HepG2 (cell line): Measurements from ENCODE around the gene GBP2. TPM values are rescaled to one million over a fixed set of nuclear protein-coding genes. Genes with fewer than 3 reads are reported as not detected.

Experiments
- ATAC-seq: fragments of 200-7000 bp; cut with Tn5 transposase; 3 replicates; pipeline ENCODE4 v1.9.1; 2020; ENCODE audit warnings: mild to moderate bottlenecking, moderate library complexity
- BruUV-seq: library from RNA; stranded (reverse); fragments of 400-500 nt; replicated peaks from 2 replicates; lab custom pipeline; 2021; lab: Mats Ljungman, UMichigan
- CTCF ChIA-PET: fragments of 300-600 bp; formaldehyde crosslinking; extraction: SDS; loops from one replicate; lab custom pipeline; 2021; ENCODE audit warnings: low total read pairs, inconsistent platforms, low intra/inter-chr PET ratio; lab: Yijun Ruan, JAX
- POLR2A ChIA-PET: fragments of 350-600 bp; sonication (Branson Sonifier 250); formaldehyde crosslinking; loops from one replicate; lab custom pipeline; 2020; ENCODE audit warnings: antibody characterized with exemption, inconsistent platforms; lab: Yijun Ruan, JAX
- DNase-seq: peaks from one replicate; pipeline ENCODE4 v3.0.0-alpha.2; 2015; ENCODE audit warnings: low spot score
- FAIRE-seq: peaks from 3 replicates; lab custom pipeline; 2011; peaks lifted over from hg19 to GRCh38; lab: Jason Lieb, UNC
- H2AFZ ChIP-seq: one replicate; pipeline ENCODE4 v1.6.1; 2011; ENCODE audit warnings: low read length, inconsistent platforms
- H3K27ac ChIP-seq: fragments of 300-600 bp; 3 replicates; pipeline ENCODE4 v1.8.0; 2011; ENCODE audit warnings: mixed run types, mild to moderate bottlenecking, mixed read lengths, low read length, inconsistent platforms; ENCODE audit not compliant: insufficient read depth; ENCODE audit errors: extremely low read length
- H3K27me3 ChIP-seq, 2 experiments: fragments of 200-600 bp in 1 of 2; 2 replicates in 1 of 2; 3 replicates in 1 of 2; pipeline versions ENCODE4 v1.6.0 to v1.8.0; 2011; ENCODE audit warnings: low read length in 2 of 2, mild to moderate bottlenecking in 2 of 2, moderate library complexity in 2 of 2, inconsistent platforms in 1 of 2; ENCODE audit not compliant: insufficient read depth in 2 of 2, control insufficient read depth in 1 of 2
- H3K36me3 ChIP-seq, 2 experiments: fragments of 200-600 bp in 1 of 2; replicated peaks in 1 of 2; 2 replicates in 1 of 2; 3 replicates in 1 of 2; pipeline versions ENCODE4 v1.5.1 to v1.8.0; 2011; ENCODE audit warnings: low read length in 2 of 2, inconsistent platforms in 1 of 2; ENCODE audit not compliant: insufficient read depth in 2 of 2, control insufficient read depth in 1 of 2
- H3K4me1 ChIP-seq: 2 replicates; pipeline ENCODE4 v1.5.1; 2012; ENCODE audit warnings: low read length, inconsistent platforms; ENCODE audit not compliant: insufficient read depth
- H3K4me2 ChIP-seq: 2 replicates; pipeline ENCODE4 v1.6.0; 2011; ENCODE audit warnings: low read depth, low read length, inconsistent platforms
- H3K4me3 ChIP-seq, 3 experiments: fragments of 200-600 bp in 1 of 3; sonication (generic), shearing (Covaris generic) in 1 of 3; replicated peaks in 1 of 3; 2 replicates each; pipeline ENCODE4 v1.5.1; 2011 to 2016; ENCODE audit warnings: low read length in 3 of 3, inconsistent platforms in 2 of 3, low read depth in 2 of 3, mild to moderate bottlenecking in 2 of 3, control low read depth in 1 of 3, mixed read lengths in 1 of 3; ENCODE audit not compliant: insufficient read depth in 1 of 3
- H3K79me2 ChIP-seq: one replicate; pipeline ENCODE4 v1.6.1; 2011; ENCODE audit warnings: low read length, inconsistent platforms; ENCODE audit not compliant: insufficient read depth
- H3K9ac ChIP-seq: 2 replicates; pipeline ENCODE4 v1.6.0; 2011; ENCODE audit warnings: mild to moderate bottlenecking, low read depth, low read length, inconsistent platforms; ENCODE audit not compliant: insufficient read depth
- H3K9me3 ChIP-seq: 2 replicates; pipeline ENCODE4 v1.5.1; 2012; ENCODE audit warnings: mild to moderate bottlenecking, low read length
- H4K20me1 ChIP-seq: 2 replicates; pipeline ENCODE4 v1.6.0; 2011; ENCODE audit warnings: inconsistent platforms, mild to moderate bottlenecking, low read length, moderate library complexity; ENCODE audit not compliant: insufficient read depth
- HNRNPLL ChIP-seq: fragments of 200-400 bp; formaldehyde crosslinking; IDR thresholded peaks from 2 replicates; pipeline ENCODE4 v1.6.1; 2017; ENCODE audit warnings: mild to moderate bottlenecking, low read depth, low read length; ENCODE audit not compliant: poor library complexity, severe bottlenecking
- NKX3-1 ChIP-seq: sonication (generic); formaldehyde crosslinking; IDR thresholded peaks from 2 replicates; pipeline ENCODE4 v1.5.0; 2020; ENCODE audit warnings: missing genetic modification reagents
- TRIM24 ChIP-seq: sonication (generic); formaldehyde crosslinking; IDR thresholded peaks from 2 replicates; pipeline ENCODE4 v1.8.0; 2022; ENCODE audit warnings: mild to moderate bottlenecking, missing genetic modification reagents
- ZKSCAN8 ChIP-seq: IDR thresholded peaks from 2 replicates; pipeline ENCODE4 v1.6.1; 2016; ENCODE audit warnings: borderline replicate concordance, missing genetic modification reagents, missing compliant biosample characterization
- ZNF350 ChIP-seq: sonication (generic); formaldehyde crosslinking; IDR thresholded peaks from 2 replicates; pipeline ENCODE4 v1.4.0; 2020; ENCODE audit warnings: mild to moderate bottlenecking, low read depth, missing genetic modification reagents, borderline replicate concordance
- ZNF563 ChIP-seq: sonication (generic); formaldehyde crosslinking; IDR thresholded peaks from 2 replicates; pipeline ENCODE4 v1.8.0; 2022; ENCODE audit warnings: mild to moderate bottlenecking, moderate library complexity, missing genetic modification reagents
- ZXDC ChIP-seq: sonication (generic); formaldehyde crosslinking; IDR thresholded peaks from 2 replicates; pipeline ENCODE4 v1.5.0; 2020; ENCODE audit warnings: mild to moderate bottlenecking, missing genetic modification reagents
- WGBS: methylation state at CpG from one replicate; pipeline ENCODE4 v1.1.6; 2017; ENCODE audit warnings: low lambda C conversion rate; 5-methylcytosine and 5-hydroxymethylcytosine counted together
- in situ Hi-C: cut with HindIII; loops from 2 replicates; pipeline ENCODE4 v1.10.0; 2017; ENCODE audit warnings: low pct_unique_long_range_greater_than_20kb; ENCODE audit not compliant: extremely low pct_ligation_motif_present
- intact Hi-C: fragments of 100-400 bp; cut with micrococcal nuclease; formaldehyde crosslinking; loops from one replicate; pipeline ENCODE4 v1.10.0; 2022; ENCODE audit not compliant: unreplicated experiment
- polyA plus RNA-seq, 8 experiments: library from polyadenylated mRNA; depleted of rRNA in 3 of 8; stranded (reverse) in 7 of 8; unstranded in 1 of 8; fragments of >200 nt; fragmentation: Illumina TruSeq in 4 of 8; extraction: Trizol in 4 of 8; gene quantifications; 2 replicates each; pipeline versions ENCODE4 v1.2.1 to v1.2.3, GENCODE V29; 2011 to 2016; ENCODE audit warnings: low read depth in 4 of 8, missing spikeins in 1 of 8, mixed read lengths in 1 of 8; ENCODE audit not compliant: insufficient read depth in 1 of 8
- total RNA-seq, 5 experiments: library from RNA; depleted of rRNA; stranded (reverse); fragments of >200 nt; fragmentation: Illumina TruSeq; extraction: Trizol; gene quantifications; 2 replicates each; pipeline ENCODE4 v1.2.3, GENCODE V29; 2016; ENCODE audit warnings: low read depth in 1 of 5
- TF ChIP-seq, protein P1 (sequence below): sonication (generic); formaldehyde crosslinking; IDR thresholded peaks from 2 replicates; pipeline ENCODE4 v1.4.0; 2020; ENCODE audit warnings: mild to moderate bottlenecking, missing genetic modification reagents

The GBP2 gene
- total and polyA plus RNA-seq, 2 of the 13 experiments (the other 11 are each of a cell fraction or from before 2014, with no cell fraction given) = 5.1 to 6.2 TPM

GRCh38 chr1:89114662-89115061 lies 11.3 kb downstream of the GBP2 start:
- Histone ChIP-seq H3K9me3 (no peaks in the 10 kb centered on the region), H2AFZ (no peak overlapping the region), H3K36me3 (no peaks in the 10 kb centered on the region), H4K20me1 (no peaks in the 10 kb centered on the region), H3K27ac (no peak overlapping the region), H3K79me2 (no peaks in the 10 kb centered on the region), H3K4me1 (no peaks in the 10 kb centered on the region), H3K27me3 (no peaks in the 10 kb centered on the region), H3K4me3 (no peak overlapping the region), H3K4me2 (no peak overlapping the region), H3K9ac (no peak overlapping the region)
- DNase-seq (no peak), ATAC-seq (no peak), FAIRE-seq (no peak)
- ChIA-PET POLR2A (no interaction called here), CTCF (no interaction called here)
- TF ChIP-seq ZNF350 (CRISPR knock-in tag) = no peak
- TF ChIP-seq, protein P1, sequence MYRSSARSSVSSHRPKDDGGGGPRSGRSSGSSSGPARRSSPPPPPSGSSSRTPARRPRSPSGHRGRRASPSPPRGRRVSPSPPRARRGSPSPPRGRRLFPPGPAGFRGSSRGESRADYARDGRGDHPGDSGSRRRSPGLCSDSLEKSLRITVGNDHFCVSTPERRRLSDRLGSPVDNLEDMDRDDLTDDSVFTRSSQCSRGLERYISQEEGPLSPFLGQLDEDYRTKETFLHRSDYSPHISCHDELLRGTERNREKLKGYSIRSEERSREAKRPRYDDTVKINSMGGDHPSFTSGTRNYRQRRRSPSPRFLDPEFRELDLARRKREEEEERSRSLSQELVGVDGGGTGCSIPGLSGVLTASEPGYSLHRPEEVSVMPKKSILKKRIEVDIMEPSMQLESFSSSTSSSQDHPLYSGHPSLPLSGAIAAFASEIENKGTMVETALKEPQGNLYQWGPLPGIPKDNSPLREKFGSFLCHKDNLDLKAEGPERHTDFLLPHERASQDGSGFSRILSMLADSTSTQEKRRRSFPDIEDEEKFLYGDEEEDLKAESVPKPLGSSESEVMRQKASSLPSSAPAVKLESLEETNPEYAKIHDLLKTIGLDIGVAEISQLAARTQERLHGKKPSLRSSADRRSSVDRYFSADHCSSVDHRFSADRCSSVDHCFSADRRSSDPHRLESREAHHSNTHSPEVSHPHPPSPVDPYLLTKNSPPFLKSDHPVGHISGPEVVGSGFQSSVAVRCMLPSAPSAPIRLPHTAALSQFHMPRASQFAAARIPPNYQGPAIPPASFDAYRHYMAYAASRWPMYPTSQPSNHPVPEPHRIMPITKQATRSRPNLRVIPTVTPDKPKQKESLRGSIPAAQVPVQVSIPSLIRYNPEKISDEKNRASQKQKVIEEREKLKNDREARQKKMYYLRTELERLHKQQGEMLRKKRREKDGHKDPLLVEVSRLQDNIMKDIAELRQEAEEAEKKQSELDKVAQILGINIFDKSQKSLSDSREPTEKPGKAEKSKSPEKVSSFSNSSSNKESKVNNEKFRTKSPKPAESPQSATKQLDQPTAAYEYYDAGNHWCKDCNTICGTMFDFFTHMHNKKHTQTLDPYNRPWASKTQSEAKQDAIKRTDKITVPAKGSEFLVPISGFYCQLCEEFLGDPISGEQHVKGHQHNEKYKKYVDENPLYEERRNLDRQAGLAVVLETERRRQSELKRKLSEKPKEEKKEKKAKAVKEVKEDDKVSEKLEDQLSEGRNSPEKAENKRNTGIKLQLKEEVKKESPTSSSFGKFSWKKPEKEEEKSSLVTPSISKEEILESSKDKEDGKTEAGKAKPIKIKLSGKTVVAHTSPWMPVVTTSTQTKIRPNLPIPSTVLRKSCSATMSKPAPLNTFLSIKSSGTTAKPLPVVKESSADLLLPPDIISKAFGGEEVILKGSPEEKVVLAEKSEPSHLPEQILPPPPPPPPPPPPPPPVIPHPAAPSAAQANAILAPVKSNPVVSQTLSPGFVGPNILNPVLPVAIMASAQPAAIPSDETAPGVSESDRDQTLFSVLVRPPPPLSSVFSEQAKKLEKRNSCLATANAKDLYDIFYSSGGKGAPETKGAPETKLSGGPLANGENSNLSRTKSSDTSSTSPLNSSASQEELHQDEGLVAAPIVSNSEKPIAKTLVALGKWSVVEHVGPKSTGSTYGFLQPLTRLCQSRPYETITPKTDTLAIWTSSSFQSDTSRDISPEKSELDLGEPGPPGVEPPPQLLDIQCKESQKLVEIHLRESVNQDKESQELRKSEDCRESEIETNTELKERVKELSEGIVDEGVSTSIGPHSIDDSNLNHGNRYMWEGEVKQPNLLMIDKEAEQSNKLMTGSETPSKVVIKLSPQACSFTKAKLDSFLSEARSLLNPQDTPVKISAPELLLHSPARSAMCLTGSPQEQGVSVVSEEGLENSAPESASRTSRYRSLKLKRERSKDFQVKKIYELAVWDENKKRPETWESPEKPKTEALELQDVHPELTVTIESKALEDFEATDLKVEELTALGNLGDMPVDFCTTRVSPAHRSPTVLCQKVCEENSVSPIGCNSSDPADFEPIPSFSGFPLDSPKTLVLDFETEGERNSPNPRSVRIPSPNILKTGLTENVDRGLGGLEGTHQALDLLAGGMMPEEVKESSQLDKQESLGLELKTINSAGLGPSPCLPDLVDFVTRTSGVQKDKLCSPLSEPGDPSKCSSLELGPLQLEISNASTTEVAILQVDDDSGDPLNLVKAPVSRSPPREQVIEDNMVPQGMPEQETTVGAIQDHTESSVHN (CRISPR knock-in tag) = no peak
- TF ChIP-seq ZNF563 = no peak
- TF ChIP-seq NKX3-1 (CRISPR knock-in tag) = no peak
- no peak for TF ChIP-seq HNRNPLL
- TF ChIP-seq TRIM24 (CRISPR knock-in tag) = no peak
- TF ChIP-seq ZKSCAN8 (CRISPR knock-in tag) = no peak
- TF ChIP-seq ZXDC (CRISPR knock-in tag) = no peak
- BruUV-seq = no TSS peak
- intact Hi-C loops = no loop called here
- in situ Hi-C loops = no loop called here
- WGBS = 44% methylated on average over 2 of the region's 2 CpGs
